ENCODE data around the gene BCORL1.

BCORL1 gene

GRCh38 chrX:130085551-130086446, 103.4 kb downstream of the BCORL1 start:
- Histone ChIP-seq H3K4me3 (no peak overlapping the region), H3K9me3 (no peaks in the 10 kb centered on the region), H3K36me3 (no peaks in the 10 kb centered on the region), H3K27ac (no peak overlapping the region), H3K4me1 (peaks cover 0 to 20% (median 2%) of the 10 kb centered on the region in 4 donors), H3K27me3 (no peaks in the 10 kb centered on the region)
- intact Hi-C loops (cut with DNase I; ENCODE audit: low total_unique reads): no loop called here
- no peak for TF ChIP-seq CTCF (IDR thresholded peaks at IDR 0.05)
- no peak for DNase-seq

GRCh38 chrX:130086447-130087206, 104.2 kb downstream of the BCORL1 start:
- no peaks in the 10 kb centered on the region for H3K9me3 ChIP-seq
- intact Hi-C loops (cut with DNase I; ENCODE audit: low total_unique reads): no loop called here
- no peak for DNase-seq
- peaks cover 0 to 12% (median 0%) of the 10 kb centered on the region in 4 donors for H3K4me1 ChIP-seq
- H3K4me3 ChIP-seq: no peak overlapping the region
- H3K36me3 ChIP-seq: no peaks in the 10 kb centered on the region
- no peaks in the 10 kb centered on the region for H3K27me3 ChIP-seq
- H3K27ac ChIP-seq: no peak overlapping the region
- TF ChIP-seq CTCF (IDR thresholded peaks at IDR 0.05): no peak

GRCh38 chrX:130090364-130090763, 107.9 kb downstream of the BCORL1 start:
- Histone ChIP-seq H3K27me3 (no peaks in the 10 kb centered on the region), H3K27ac (no peak overlapping the region)

GRCh38 chrX:130091980-130092522, 109.6 kb downstream of the BCORL1 start:
- no peak for TF ChIP-seq CTCF (IDR thresholded peaks at IDR 0.05)
- H3K27ac ChIP-seq: no peak overlapping the region
- intact Hi-C loops (cut with DNase I; ENCODE audit: low total_unique reads): no loop called here
- no peaks in the 10 kb centered on the region for H3K9me3 ChIP-seq
- H3K4me1 ChIP-seq: no peaks in the 10 kb centered on the region
- no peaks in the 10 kb centered on the region for H3K36me3 ChIP-seq
- H3K27me3 ChIP-seq: no peaks in the 10 kb centered on the region
- DNase-seq: peak in 1 of 2 donors; percentile 30
- no peak overlapping the region for H3K4me3 ChIP-seq

More at GRCh38 chrX:130090364-130090763, 107.9 kb downstream of the BCORL1 start:
- no peak for TF ChIP-seq CTCF (IDR thresholded peaks at IDR 0.05)
- no peaks in the 10 kb centered on the region for H3K9me3 ChIP-seq
- H3K4me3 ChIP-seq: no peak overlapping the region
- no peaks in the 10 kb centered on the region for H3K36me3 ChIP-seq
- H3K4me1 ChIP-seq: no peaks in the 10 kb centered on the region
- no peak for DNase-seq
- intact Hi-C loops (cut with DNase I; ENCODE audit: low total_unique reads): no loop called here

- intact Hi-C loops (cut with DNase I; ENCODE audit: low total_unique reads): no loop called here
- TF ChIP-seq CTCF (IDR thresholded peaks at IDR 0.05): no peak
- no peaks in the 10 kb centered on the region for H3K36me3 ChIP-seq
- DNase-seq: no peak
- no peaks in the 10 kb centered on the region for H3K9me3 ChIP-seq
- H3K27ac ChIP-seq: no peak overlapping the region
- H3K4me1 ChIP-seq: peaks cover 0 to 7% (median 2%) of the 10 kb centered on the region in 4 donors
- H3K27me3 ChIP-seq: no peaks in the 10 kb centered on the region
- no peak overlapping the region for H3K4me3 ChIP-seq
Observed at GRCh38 chrX:130093271-130093670, 110.8 kb downstream of the BCORL1 start.
